ENCODE data around the gene MBD3L1. TPM values are rescaled to one million over a fixed set of nuclear protein-coding genes. Genes with fewer than 3 reads are reported as not detected.

Gene MBD3L1
- total and polyA plus RNA-seq, 2 donors from 2014 or later, result not detected

DNA sequence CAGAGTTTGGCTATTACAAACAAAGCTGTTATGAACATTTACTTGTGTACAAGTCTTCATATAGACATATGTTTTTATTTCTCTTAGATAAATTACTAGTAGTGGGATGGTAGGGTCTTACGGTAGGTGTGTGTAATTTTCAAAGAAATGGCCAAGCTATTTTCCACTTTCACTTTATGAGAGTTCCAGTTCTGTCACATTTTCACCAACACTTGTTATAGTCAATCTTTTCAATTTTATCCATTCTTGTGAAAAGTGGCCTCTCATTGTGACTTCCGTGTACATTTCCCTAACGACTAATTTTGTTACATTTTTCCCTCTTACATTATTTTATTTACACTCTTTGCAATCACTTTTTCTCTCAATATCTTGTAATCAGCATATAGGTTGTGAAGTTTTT, 18.3 kb downstream of the MBD3L1 start:
- no peak for FAIRE-seq
- H3K4me1 ChIP-seq (ENCODE audit: control insufficient read depth in 2 of 3, insufficient read depth in 2 of 3, low read depth in 1 of 3, low read length in 3 of 3), result no peaks in the 10 kb centered on the region
- TF ChIP-seq, protein P1, sequence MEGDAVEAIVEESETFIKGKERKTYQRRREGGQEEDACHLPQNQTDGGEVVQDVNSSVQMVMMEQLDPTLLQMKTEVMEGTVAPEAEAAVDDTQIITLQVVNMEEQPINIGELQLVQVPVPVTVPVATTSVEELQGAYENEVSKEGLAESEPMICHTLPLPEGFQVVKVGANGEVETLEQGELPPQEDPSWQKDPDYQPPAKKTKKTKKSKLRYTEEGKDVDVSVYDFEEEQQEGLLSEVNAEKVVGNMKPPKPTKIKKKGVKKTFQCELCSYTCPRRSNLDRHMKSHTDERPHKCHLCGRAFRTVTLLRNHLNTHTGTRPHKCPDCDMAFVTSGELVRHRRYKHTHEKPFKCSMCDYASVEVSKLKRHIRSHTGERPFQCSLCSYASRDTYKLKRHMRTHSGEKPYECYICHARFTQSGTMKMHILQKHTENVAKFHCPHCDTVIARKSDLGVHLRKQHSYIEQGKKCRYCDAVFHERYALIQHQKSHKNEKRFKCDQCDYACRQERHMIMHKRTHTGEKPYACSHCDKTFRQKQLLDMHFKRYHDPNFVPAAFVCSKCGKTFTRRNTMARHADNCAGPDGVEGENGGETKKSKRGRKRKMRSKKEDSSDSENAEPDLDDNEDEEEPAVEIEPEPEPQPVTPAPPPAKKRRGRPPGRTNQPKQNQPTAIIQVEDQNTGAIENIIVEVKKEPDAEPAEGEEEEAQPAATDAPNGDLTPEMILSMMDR (IDR thresholded peaks at IDR 0.05; ENCODE audit: borderline replicate concordance, extremely low read depth, insufficient read depth), result no peak

DNA sequence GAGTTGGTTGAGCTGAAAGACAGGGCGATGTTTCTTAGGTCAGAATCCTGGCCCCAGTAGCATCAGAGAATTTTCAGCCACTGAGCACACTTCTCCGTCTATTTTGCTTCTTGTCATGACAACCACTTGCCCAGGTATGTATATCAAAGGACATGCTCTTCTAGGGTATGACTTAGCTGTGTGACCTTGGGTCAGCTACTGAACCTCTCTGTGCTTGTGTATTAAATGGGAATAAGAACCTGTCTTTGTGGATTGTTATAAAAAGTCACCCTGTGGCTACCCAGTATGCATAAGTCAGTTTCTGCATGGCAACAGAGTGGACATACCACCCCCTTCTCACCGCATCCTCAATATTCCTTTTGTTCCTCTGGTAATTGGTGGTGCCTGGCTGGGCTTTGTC, 26.1 kb downstream of the MBD3L1 start:
- no peak for DNase-seq
- FAIRE-seq, result no peak
- no peak overlapping the region for H3K4me3 ChIP-seq (ENCODE audit: low read length in 3 of 3)
- TF ChIP-seq, protein P1 (IDR thresholded peaks at IDR 0.05; ENCODE audit: borderline replicate concordance, extremely low read depth, insufficient read depth), result no peak
- no peak overlapping the region for H3K9ac ChIP-seq (ENCODE audit: low read length in 3 of 3)
- no peak overlapping the region for H3K27ac ChIP-seq (ENCODE audit: low read depth in 2 of 2, low read length in 2 of 2)
- no peaks in the 10 kb centered on the region for H3K27me3 ChIP-seq (ENCODE audit: control insufficient read depth, insufficient read depth, low read length)
- H3K36me3 ChIP-seq (ENCODE audit: control insufficient read depth in 2 of 3, insufficient read depth in 3 of 3, low read length in 3 of 3), result no peaks in the 10 kb centered on the region
- H3K4me1 ChIP-seq (ENCODE audit: control insufficient read depth in 2 of 3, insufficient read depth in 2 of 3, low read depth in 1 of 3, low read length in 3 of 3), result no peaks in the 10 kb centered on the region
- H3K9me3 ChIP-seq (ENCODE audit: control insufficient read depth in 2 of 3, insufficient read depth in 1 of 3, low read length in 3 of 3), result no peaks in the 10 kb centered on the region
- intact Hi-C loops (cut with DNase I), result no loop called here

More for the DNA sequence above, 18.3 kb downstream of the MBD3L1 start:
- H3K9ac ChIP-seq (ENCODE audit: low read length in 3 of 3), result no peak overlapping the region
- intact Hi-C loops (cut with DNase I), result no loop called here
- no peaks in the 10 kb centered on the region for H3K27me3 ChIP-seq (ENCODE audit: control insufficient read depth, insufficient read depth, low read length)
- no peak overlapping the region for H3K4me3 ChIP-seq (ENCODE audit: low read length in 3 of 3)
- H3K9me3 ChIP-seq (ENCODE audit: control insufficient read depth in 2 of 3, insufficient read depth in 1 of 3, low read length in 3 of 3), result peaks cover 0 to 4% (median 0%) of the 10 kb centered on the region in 3 donors
- no peak for DNase-seq
- H3K36me3 ChIP-seq (ENCODE audit: control insufficient read depth in 2 of 3, insufficient read depth in 3 of 3, low read length in 3 of 3), result no peaks in the 10 kb centered on the region
- no peak overlapping the region for H3K27ac ChIP-seq (ENCODE audit: low read depth in 2 of 2, low read length in 2 of 2)

DNA sequence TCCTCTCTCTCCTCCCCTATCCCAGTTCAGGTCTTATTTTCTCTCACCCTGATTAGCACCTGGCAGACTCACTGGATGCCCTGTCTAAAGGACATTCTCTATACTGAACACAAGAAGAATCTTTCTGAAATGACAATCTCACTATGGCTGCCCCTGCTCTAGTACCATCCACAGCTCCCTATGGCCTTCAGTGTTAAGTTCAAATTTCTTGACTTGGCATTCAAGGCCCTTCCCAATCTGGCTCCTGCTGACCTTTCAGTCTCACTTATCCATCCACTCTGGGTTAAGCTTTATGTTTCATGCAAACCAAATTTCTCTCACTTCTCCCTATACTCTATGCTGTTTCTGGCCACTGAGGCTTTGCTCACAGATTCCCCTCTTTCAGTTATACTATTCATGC, 34.2 kb downstream of the MBD3L1 start:
- H3K27ac ChIP-seq (ENCODE audit: low read depth in 2 of 2, low read length in 2 of 2), result no peak overlapping the region
- H3K9ac ChIP-seq (ENCODE audit: low read length in 3 of 3), result no peak overlapping the region
- H3K27me3 ChIP-seq (ENCODE audit: control insufficient read depth, insufficient read depth, low read length), result no peaks in the 10 kb centered on the region
- H3K9me3 ChIP-seq (ENCODE audit: control insufficient read depth in 2 of 3, insufficient read depth in 1 of 3, low read length in 3 of 3), result no peaks in the 10 kb centered on the region
- DNase-seq, result no peak
- FAIRE-seq, result no peak
- H3K36me3 ChIP-seq (ENCODE audit: control insufficient read depth in 2 of 3, insufficient read depth in 3 of 3, low read length in 3 of 3), result no peaks in the 10 kb centered on the region
- no peaks in the 10 kb centered on the region for H3K4me1 ChIP-seq (ENCODE audit: control insufficient read depth in 2 of 3, insufficient read depth in 2 of 3, low read depth in 1 of 3, low read length in 3 of 3)
- intact Hi-C loops (cut with DNase I), result no loop called here
- H3K4me3 ChIP-seq (ENCODE audit: low read length in 3 of 3), result no peak overlapping the region
- TF ChIP-seq, protein P1 (IDR thresholded peaks at IDR 0.05; ENCODE audit: borderline replicate concordance, extremely low read depth, insufficient read depth), result no peak

Data from kidney (tissue), 14 donors.